ENCODE data around the gene BMF.
"Not testable (repeated sequence)": the region's sequence is repeated elsewhere in the genome, so short reads cannot be mapped to it uniquely, and the experiment has no call there.

Gene BMF

DNA sequence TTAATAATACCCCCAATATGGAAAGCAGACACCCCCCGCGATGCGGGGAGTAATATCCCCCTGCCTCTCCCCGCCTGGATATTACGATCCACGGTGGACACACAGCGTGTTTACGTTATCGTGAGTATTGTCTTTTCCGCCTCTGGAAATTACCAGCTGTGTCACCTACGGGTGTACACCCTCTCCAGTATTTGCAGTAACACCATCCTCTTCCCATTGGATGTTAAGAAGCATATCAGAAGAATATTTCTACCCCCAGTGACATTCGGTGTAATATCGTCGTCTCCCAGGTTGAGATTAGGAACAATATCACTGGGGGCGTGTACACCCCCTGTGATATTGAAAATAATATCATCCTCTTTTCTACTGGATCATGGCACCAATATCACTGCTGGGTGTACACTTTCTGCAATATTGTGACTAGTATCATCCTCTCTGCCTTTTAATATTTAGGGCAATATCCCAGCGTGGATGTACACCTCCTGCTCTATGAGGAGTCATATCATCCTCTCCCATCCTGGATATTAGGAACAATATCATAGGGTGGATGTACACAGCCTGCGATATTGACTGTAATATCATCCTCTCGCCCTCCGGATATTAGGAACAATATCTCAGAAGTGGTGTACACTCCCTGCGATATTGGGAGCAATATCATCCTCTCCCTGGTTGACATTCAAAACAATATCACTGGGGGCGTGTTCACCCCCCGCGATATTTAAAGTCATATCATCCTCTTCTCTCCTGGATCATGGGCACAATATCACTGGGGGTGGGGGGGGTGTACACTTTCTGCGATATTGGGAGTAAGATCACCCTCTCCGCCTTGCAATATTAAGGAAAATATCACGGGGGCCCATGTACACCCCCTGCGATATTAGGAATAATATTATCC, 20.3 kb upstream of the BMF start:
- DNase-seq (ENCODE audit: low spot score) = no peak

DNA sequence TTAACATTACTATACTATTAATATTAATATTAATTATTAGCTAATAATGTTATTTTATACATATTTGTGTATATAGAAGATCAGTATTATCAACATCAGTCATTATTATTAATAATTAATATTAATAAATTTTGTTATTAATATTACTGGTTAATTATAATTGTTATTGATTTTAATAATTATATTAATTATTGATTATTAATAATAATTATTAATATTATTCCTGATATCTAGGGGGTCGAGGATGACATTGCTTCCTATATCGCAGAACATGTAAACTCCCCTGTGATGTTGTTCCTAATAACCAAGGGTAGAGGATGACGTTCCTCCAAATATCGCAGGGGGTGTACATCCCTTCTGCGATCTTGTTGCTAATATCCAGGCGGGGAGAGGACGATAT, 17.3 kb upstream of the BMF start:
- no peak for DNase-seq (ENCODE audit: low spot score)

DNA sequence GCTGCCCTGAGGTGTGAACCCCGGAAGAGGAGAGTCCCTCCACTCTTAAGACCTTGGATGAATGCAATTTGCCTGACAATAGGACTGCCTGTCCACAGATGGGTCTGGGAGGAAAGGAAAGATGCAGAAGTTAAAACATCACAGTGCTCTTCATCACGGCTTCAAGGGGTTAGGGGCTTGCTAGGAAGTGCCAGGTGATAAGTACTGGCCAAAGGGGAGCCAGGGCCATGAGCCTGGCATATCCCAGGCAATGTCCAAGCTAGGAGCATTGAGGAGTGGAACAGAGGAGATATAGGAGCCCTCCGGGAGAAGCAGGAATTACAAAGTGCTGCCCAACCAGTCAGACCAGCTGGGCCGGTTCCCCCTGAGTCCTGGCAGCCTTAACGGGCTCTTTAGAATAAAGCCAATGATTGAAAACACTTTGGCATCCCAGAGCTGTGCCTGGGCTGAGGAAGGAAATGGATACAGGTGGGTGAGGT, 16.2 kb upstream of the BMF start:
- DNase-seq (ENCODE audit: low spot score) = not testable (repeated sequence)

GRCh38 chr15:40124333-40124732, 15.7 kb upstream of the BMF start:
- DNase-seq (ENCODE audit: low spot score) = not testable (repeated sequence)

DNA sequence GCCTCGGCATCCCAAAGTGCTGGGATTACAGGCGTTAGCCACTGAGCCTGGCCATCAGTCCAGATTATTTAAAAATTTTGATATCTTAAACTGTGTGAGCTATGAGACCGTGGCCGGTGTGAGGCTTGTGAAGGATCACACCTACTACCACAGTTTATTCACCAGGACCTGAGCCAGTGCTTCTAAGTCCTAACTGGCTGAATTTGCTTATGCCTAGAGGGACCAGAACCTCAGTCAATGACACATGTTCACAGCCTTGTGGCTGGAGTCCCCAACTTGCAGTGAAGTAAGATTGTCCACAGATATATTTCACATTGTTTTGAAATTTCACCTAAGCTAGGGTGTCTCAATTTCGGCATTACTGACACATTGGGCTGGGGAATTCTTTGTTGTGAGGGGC, 15.2 kb upstream of the BMF start:
- DNase-seq (ENCODE audit: low spot score) = not testable (repeated sequence)

DNA sequence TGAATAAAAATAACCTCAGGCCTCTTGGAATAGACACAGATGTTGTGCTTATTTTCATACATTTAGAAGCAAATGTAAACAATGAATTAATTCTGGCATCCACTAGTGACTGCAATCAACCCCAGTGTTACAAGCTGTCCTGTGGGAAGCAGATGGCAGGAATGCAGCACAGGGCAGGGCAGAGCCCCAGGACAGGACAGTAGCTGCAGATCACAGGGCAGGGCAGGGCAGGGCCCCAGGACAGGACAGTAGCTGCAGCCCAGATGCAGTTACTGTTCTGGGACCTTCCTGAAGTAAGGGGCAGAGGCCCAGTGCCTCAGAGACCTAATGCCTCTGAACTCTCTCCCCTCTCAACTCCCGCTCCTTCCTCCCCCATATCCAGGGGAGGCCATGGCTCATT, 14.3 kb upstream of the BMF start:
- not testable (repeated sequence) for DNase-seq (ENCODE audit: low spot score)

GRCh38 chr15:40121911-40122638, 13.4 kb upstream of the BMF start:
- DNase-seq (ENCODE audit: low spot score) = no peak

- no peak for DNase-seq (ENCODE audit: low spot score)
Observed at GRCh38 chr15:40118473-40118872, 9.8 kb upstream of the BMF start.

- peak; percentile 94 for DNase-seq (ENCODE audit: low spot score)
Observed at GRCh38 chr15:40115670-40116093, 7.0 kb upstream of the BMF start.

DNA sequence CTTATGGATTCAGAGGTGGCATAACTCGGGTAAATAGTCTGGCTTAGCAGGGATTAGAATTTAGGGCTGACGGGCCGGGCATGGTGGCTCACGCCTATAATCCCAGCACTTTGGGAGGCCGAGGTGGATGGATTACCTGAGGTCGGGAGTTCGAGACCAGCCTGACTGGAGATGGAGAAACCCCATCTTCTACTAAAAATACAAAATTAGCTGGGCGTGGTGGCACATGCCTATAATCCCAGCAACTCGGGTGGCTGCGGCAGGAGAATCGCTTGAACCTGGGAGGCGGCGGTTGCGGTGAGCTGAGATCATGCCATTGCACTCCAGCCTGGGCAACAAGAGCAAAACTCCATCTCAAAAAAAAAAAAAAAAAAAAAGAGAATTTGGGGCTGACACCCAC, 6.4 kb upstream of the BMF start:
- DNase-seq (ENCODE audit: low spot score) = not testable (repeated sequence)

DNA sequence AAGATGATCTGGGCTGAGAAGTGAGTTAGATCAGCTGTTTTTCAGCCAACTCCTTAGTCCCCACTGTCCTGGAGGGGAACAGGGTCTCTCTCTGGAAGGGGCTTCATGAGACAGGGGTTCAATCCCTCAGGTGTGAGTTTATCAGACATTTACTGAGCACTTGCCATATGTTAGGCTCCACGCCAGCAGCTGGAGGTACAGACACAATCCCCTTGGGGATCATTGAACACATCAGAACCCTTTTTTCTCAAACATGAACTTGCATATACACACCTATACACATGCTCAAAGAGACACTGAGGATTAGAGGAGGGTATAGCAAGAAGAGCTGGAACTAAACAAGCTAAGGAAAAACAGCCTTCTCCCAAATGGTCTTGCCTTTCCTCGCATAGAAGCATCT, 5.5 kb upstream of the BMF start:
- DNase-seq (ENCODE audit: low spot score) = peak; percentile 49

- DNase-seq (ENCODE audit: low spot score) = no peak
Observed at GRCh38 chr15:40112789-40113188, 4.1 kb upstream of the BMF start.

- DNase-seq (ENCODE audit: low spot score) = no peak
Observed at GRCh38 chr15:40111888-40112287, 3.2 kb upstream of the BMF start.

- no peak for DNase-seq (ENCODE audit: low spot score)
Observed at GRCh38 chr15:40110866-40111550, 2.3 kb upstream of the BMF start.

GRCh38 chr15:40108061-40108854, 421 bp downstream of the BMF start:
- no peak for DNase-seq (ENCODE audit: low spot score)

DNA sequence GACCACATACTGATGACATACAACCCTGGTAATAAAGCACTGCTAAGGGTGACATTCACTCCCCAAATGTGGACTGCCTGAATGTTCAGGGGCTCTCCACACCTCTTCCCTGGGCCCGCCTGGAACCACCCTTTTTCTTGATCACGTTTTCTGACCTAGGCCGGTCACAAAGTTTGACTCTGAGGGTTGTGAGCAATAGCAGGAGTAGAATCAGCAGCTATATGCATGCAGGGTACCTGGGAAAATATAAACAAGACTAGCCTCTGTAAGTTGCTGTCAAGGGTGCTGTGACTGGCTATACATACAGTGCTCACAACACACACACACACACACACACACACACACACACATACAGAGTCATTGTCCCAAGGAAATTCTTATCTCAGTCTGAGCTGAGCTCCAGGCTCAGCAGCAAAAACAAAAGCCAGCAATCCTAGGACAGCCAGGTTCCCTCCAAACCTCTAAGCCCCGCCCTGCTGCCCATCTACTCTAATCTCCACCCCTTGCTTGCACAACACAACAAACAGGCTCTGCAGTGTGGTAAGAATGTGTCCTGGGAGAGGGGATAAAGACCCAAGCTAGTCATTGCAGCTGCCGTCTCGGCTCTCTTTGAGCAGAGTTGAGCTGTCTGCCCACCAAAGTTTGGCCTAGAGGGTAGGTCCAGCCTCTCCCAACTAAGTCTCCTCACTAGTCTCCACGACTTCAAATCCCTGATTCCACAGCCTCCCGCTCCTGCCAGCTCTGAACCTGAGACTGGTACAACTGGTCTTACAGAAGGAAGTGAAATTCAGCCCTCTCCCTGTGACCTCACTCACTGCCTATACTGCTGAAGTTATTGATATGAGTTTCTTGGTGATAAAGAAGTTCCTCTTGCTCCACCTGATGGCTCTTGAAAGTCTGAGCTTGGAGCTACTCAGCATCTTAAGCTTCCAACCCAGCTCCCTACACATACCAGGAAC, 2.2 kb downstream of the BMF start:
- DNase-seq (ENCODE audit: low spot score) = peak; percentile 82

DNA sequence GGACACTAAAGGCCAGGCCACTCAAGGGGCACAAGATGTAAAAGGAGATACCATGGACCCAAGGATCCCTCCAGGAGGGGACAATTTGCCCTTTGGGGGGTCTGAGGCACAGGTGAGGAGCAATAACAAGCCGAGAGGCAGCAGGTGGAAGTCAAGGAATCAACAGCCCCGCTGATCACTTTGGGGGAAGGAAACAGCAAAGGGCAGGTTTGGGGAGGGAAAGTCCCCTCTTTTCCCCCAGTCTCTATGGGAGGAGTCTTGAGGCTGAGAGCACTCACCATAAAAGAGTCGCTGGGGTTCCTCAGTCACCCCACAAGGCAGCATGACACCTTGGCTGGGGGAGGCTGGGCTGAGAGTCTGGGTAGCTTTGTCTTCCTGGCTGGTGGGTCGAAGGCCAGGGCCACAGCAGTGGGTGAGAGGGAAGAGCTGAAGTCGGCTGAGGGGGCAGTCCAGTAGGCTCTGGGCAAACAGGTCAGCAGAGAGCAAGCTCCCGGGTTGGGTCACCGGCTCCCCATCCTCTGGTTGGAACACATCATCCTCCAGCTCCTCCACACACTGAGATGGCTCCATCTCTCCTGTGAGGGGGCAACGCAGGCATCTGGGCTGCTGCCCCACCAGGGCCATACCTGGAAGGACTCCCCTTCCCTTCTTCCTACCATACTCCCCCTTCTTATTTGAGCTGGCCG, 3.0 kb downstream of the BMF start:
- no peak for DNase-seq (ENCODE audit: low spot score)

GRCh38 chr15:40104865-40105516, 3.7 kb downstream of the BMF start:
- DNase-seq (ENCODE audit: low spot score) = peak; percentile 76

GRCh38 chr15:40104296-40104864, 4.3 kb downstream of the BMF start:
- no peak for DNase-seq (ENCODE audit: low spot score)
